Stimulated activated CD4-positive, alpha-beta T cell treated with anti-CD3 and anti-CD28 coated beads, TNF-alpha, amount 100 ng/mL, for 4 hours (primary cell): ENCODE results near the gene PROK1.

Source experiments
- DNase-seq, 3 experiments: peaks; one replicate each; pipeline ENCODE4 v3.0.0-alpha.2; 2020; ENCODE audit warnings: low read depth in 3 of 3

The PROK1 gene

GRCh38 chr1:110465038-110465813 lies 14.3 kb downstream of the PROK1 start:
- DNase-seq = no peak

GRCh38 chr1:110465814-110466380 lies 14.9 kb downstream of the PROK1 start:
- no peak for DNase-seq

GRCh38 chr1:110466646-110467280 lies 15.8 kb downstream of the PROK1 start:
- no peak for DNase-seq

- DNase-seq = no peak
Observed at GRCh38 chr1:110471131-110471530, 20.2 kb downstream of the PROK1 start.

- no peak for DNase-seq
Observed at GRCh38 chr1:110472546-110472945, 21.6 kb downstream of the PROK1 start.

GRCh38 chr1:110474444-110474843 lies 23.5 kb downstream of the PROK1 start:
- DNase-seq = no peak

- DNase-seq = no peak
Observed at GRCh38 chr1:110475362-110476027, 24.5 kb downstream of the PROK1 start.

GRCh38 chr1:110476028-110476765 lies 25.2 kb downstream of the PROK1 start:
- no peak for DNase-seq

- no peak for DNase-seq
Observed at GRCh38 chr1:110477041-110477440, 26.1 kb downstream of the PROK1 start.

GRCh38 chr1:110477445-110477957 lies 26.6 kb downstream of the PROK1 start:
- no peak for DNase-seq

GRCh38 chr1:110477967-110478640 lies 27.2 kb downstream of the PROK1 start:
- DNase-seq = no peak

GRCh38 chr1:110478886-110479285 lies 27.9 kb downstream of the PROK1 start:
- no peak for DNase-seq

- DNase-seq = no peak
Observed at GRCh38 chr1:110480356-110481096, 29.6 kb downstream of the PROK1 start.

GRCh38 chr1:110481968-110482623 lies 31.1 kb downstream of the PROK1 start:
- no peak for DNase-seq

GRCh38 chr1:110482662-110483307 lies 31.8 kb downstream of the PROK1 start:
- DNase-seq = no peak

GRCh38 chr1:110483308-110483685 lies 32.3 kb downstream of the PROK1 start:
- DNase-seq = no peak

GRCh38 chr1:110484801-110485200 lies 33.9 kb downstream of the PROK1 start:
- DNase-seq = no peak

- no peak for DNase-seq
Observed at GRCh38 chr1:110485725-110486124, 34.8 kb downstream of the PROK1 start.

- no peak for DNase-seq
Observed at GRCh38 chr1:110487726-110488125, 36.8 kb downstream of the PROK1 start.
